ENCODE data around the gene UCP2. TPM values are rescaled to one million over a fixed set of nuclear protein-coding genes. Genes with fewer than 3 reads are reported as not detected.

Gene UCP2
- total RNA-seq, 2 experiments from 2014 or later: 145 to 358 TPM

DNA sequence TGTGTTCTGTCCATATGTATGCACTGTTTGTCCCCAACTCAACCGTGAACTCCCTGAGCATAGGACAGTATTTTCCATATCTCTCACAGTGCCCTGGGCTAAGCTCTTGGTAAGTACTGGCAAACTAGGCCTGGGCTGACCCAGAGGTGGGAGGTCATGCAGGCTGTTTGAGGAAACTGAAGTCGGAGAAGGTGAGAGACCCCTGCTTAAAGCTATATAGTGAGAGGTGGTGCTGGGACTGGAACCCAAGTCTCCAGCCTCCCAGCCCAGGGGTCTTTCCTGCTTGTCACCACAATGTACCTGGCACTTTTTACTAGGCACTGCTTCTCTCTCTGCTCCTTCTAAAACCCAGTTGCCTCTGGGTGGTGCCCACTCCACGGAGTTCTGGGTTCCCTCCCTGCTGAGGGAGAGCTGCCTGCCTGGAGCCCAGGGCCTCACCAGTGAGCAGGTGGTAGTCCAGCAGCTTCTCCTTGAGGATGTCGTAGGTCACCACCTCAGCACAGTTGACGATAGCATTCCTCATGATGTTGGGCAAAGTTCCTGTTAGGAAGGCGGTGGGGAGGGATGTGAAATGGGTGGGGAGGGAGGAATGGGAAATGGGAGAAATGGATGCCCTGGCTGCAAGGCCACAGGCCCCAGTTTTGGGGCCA lies 21.5 kb upstream of the UCP2 start:
- DNase-seq (ENCODE audit: low spot score): no peak
- intact Hi-C loops (cut with micrococcal nuclease; ENCODE audit: unreplicated experiment): no loop called here
- Histone ChIP-seq H3K27ac (ENCODE audit: low read depth, low read length, poor library complexity, severe bottlenecking) (no peak overlapping the region), H3K9me3 (ENCODE audit: low read length) (no peaks in the 10 kb centered on the region), H3K4me1 (ENCODE audit: insufficient read depth, low read length, poor library complexity, severe bottlenecking) (peaks cover 33% of the 10 kb centered on the region), H4K20me1 (ENCODE audit: insufficient read depth, low read length) (no peaks in the 10 kb centered on the region), H3K4me2 (ENCODE audit: low read length) (no peak overlapping the region), H3K79me2 (ENCODE audit: insufficient read depth, low read depth, low read length) (no peaks in the 10 kb centered on the region), H3K9me2 (ENCODE audit: insufficient read depth, low read length) (no peaks in the 10 kb centered on the region), H3K4me3 (ENCODE audit: low read depth, low read length, poor library complexity, severe bottlenecking) (no peak overlapping the region), H3K36me3 (ENCODE audit: insufficient read depth, low read length) (no peaks in the 10 kb centered on the region), H2AFZ (ENCODE audit: low read length) (no peak overlapping the region)
- POLR2A ChIA-PET: no interaction called here
- no TSS peak for BruUV-seq (replicated peaks)
- CTCF ChIA-PET (ENCODE audit: unreplicated experiment): interaction anchor here (1.0 kb wide), 1 partner anchor 17 kb away, joined by 3 read pairs; no protein-coding TSS in a partner anchor
- TF ChIP-seq, protein P1, sequence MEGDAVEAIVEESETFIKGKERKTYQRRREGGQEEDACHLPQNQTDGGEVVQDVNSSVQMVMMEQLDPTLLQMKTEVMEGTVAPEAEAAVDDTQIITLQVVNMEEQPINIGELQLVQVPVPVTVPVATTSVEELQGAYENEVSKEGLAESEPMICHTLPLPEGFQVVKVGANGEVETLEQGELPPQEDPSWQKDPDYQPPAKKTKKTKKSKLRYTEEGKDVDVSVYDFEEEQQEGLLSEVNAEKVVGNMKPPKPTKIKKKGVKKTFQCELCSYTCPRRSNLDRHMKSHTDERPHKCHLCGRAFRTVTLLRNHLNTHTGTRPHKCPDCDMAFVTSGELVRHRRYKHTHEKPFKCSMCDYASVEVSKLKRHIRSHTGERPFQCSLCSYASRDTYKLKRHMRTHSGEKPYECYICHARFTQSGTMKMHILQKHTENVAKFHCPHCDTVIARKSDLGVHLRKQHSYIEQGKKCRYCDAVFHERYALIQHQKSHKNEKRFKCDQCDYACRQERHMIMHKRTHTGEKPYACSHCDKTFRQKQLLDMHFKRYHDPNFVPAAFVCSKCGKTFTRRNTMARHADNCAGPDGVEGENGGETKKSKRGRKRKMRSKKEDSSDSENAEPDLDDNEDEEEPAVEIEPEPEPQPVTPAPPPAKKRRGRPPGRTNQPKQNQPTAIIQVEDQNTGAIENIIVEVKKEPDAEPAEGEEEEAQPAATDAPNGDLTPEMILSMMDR (conservative IDR thresholded peaks at IDR 0.05; ENCODE audit: low read length): no peak
- TF ChIP-seq EZH2phosphoT487 (IDR thresholded peaks at IDR 0.05; ENCODE audit: borderline replicate concordance, low read depth, low read length): no peak

DNA sequence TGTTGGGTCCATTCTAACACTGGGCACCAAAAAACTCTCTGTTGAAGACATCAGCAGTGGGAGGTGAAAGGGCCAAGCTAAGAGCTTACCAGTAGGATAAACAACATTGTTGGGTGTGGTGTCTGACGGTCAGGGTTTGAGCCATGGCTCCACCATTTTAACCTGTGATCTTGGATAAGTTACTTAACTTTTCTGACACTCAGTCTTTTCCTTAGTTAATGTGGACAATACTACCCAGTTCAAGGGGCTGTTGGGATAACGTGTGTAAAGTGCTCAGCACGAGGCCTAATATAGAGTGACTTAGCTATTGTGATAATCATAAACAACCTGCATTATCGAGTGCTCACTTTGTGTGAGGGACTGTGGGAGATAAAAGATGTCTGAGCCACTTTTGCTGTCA lies 20.2 kb upstream of the UCP2 start:
- BruUV-seq (replicated peaks): no TSS peak
- no peak overlapping the region for H3K27ac ChIP-seq (ENCODE audit: low read depth, low read length, poor library complexity, severe bottlenecking)
- H3K9me3 ChIP-seq (ENCODE audit: low read length): no peaks in the 10 kb centered on the region
- POLR2A ChIA-PET: interaction anchor here (1.0 to 1.4 kb wide), 2 partner anchors 8 to 10 kb away, joined by 3 to 4 read pairs; no protein-coding TSS in a partner anchor
- CTCF ChIA-PET (ENCODE audit: unreplicated experiment): no interaction called here
- no peak for DNase-seq (ENCODE audit: low spot score)
- H3K4me1 ChIP-seq (ENCODE audit: insufficient read depth, low read length, poor library complexity, severe bottlenecking): peaks cover 35% of the 10 kb centered on the region
- no peak overlapping the region for H2AFZ ChIP-seq (ENCODE audit: low read length)
- no peaks in the 10 kb centered on the region for H3K9me2 ChIP-seq (ENCODE audit: insufficient read depth, low read length)
- intact Hi-C loops (cut with micrococcal nuclease; ENCODE audit: unreplicated experiment): no loop called here
- no peak overlapping the region for H3K4me2 ChIP-seq (ENCODE audit: low read length)
- H3K79me2 ChIP-seq (ENCODE audit: insufficient read depth, low read depth, low read length): no peaks in the 10 kb centered on the region; the same call in 1 of the 2 replicates
- H4K20me1 ChIP-seq (ENCODE audit: insufficient read depth, low read length): no peaks in the 10 kb centered on the region
- no peaks in the 10 kb centered on the region for H3K36me3 ChIP-seq (ENCODE audit: insufficient read depth, low read length)
- TF ChIP-seq, protein P1 (conservative IDR thresholded peaks at IDR 0.05; ENCODE audit: low read length): no peak
- no peak overlapping the region for H3K4me3 ChIP-seq (ENCODE audit: low read depth, low read length, poor library complexity, severe bottlenecking)

DNA sequence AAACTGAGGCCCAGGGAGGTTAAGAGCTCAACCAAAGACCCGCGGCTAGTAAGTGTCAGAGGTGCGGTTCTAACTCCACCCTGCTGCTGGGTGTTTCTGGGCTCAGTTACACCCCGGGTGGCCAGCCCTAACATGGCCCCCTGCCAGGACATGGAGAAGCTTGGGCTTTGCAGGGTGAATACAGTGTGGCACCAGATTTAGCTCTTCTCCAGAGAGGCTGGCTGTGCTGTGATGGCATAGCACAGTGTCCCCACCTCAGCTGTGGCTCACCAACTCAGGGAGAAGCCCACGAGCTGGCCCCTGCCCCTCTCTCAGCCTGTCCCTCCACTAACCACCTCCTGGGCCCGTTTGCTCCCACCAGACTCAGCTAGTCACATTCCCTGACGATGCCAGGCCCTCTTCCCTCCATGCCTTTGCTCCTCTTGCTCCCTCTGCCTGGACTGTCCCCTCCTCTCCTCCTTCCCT lies 19.2 kb upstream of the UCP2 start:
- Histone ChIP-seq H3K4me3 (ENCODE audit: low read depth, low read length, poor library complexity, severe bottlenecking) (no peak overlapping the region), H4K20me1 (ENCODE audit: insufficient read depth, low read length) (no peaks in the 10 kb centered on the region), H3K27ac (ENCODE audit: low read depth, low read length, poor library complexity, severe bottlenecking) (no peak overlapping the region), H2AFZ (ENCODE audit: low read length) (no peak overlapping the region), H3K9me3 (ENCODE audit: low read length) (no peaks in the 10 kb centered on the region), H3K4me2 (ENCODE audit: low read length) (no peak overlapping the region), H3K79me2 (ENCODE audit: insufficient read depth, low read depth, low read length) (no peaks in the 10 kb centered on the region; the same call in 1 of the 2 replicates), H3K4me1 (ENCODE audit: insufficient read depth, low read length, poor library complexity, severe bottlenecking) (peaks cover 45% of the 10 kb centered on the region), H3K36me3 (ENCODE audit: insufficient read depth, low read length) (no peaks in the 10 kb centered on the region), H3K9me2 (ENCODE audit: insufficient read depth, low read length) (no peaks in the 10 kb centered on the region)
- TF ChIP-seq EZH2phosphoT487 (IDR thresholded peaks at IDR 0.05; ENCODE audit: borderline replicate concordance, low read depth, low read length): no peak
- TF ChIP-seq, protein P1 (conservative IDR thresholded peaks at IDR 0.05; ENCODE audit: low read length): no peak
- DNase-seq (ENCODE audit: low spot score): no peak
- ChIA-PET CTCF (ENCODE audit: unreplicated experiment) (no interaction called here), POLR2A (interaction anchor here (0.5 to 1.4 kb wide), 3 partner anchors 10 to 20 kb away, joined by 3 to 4 read pairs (median 4); no protein-coding TSS in a partner anchor)
- BruUV-seq (replicated peaks): no TSS peak
- intact Hi-C loops (cut with micrococcal nuclease; ENCODE audit: unreplicated experiment): no loop called here
